22Rv1 (cell line): ENCODE results near the gene LPIN2.

Experiments used
- ZFX ChIP-seq: fragments of 450-650 bp; IDR thresholded peaks from 2 replicates; pipeline ENCODE4 v1.6.1; 2017; ENCODE audit warnings: antibody characterized with exemption, borderline replicate concordance
- TF ChIP-seq, protein P1 (sequence below): fragments of 450-650 bp; IDR thresholded peaks from 2 replicates; pipeline ENCODE4 v1.5.1; 2017; ENCODE audit warnings: mild to moderate bottlenecking

DNA sequence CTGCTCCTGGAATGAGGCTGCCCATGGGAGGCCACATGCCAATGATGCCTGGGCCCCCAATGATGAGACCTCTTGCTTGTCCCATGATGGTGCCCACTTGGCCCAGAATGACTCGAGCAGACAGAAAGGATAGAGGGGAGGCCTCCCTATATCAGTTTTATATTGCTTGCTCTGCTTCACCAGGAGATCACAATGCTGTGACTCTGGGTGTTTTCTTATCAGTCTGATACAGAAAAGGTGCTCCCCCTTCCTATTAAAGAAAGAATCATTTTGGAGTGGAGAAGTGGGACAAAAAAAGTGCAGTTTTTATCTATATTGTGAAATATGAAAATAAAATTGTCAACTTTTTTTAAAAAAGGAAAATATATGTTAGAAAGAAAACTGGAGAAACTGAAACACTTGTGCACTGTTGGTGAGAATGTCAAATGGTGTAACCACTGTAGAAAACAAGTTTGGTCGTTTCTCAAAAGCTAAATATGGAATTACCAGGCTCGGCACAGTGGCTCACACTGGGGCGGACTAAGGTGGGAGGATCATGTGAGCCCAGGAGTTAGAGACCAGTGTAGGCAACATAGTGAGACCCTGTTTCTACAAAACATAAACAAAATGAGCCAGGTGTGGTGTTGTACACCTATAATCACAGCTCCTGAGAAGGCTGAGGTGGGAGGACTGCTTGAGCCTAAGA is 21.8 kb downstream of the LPIN2 start:
- no peak for TF ChIP-seq ZFX
- TF ChIP-seq, protein P1, sequence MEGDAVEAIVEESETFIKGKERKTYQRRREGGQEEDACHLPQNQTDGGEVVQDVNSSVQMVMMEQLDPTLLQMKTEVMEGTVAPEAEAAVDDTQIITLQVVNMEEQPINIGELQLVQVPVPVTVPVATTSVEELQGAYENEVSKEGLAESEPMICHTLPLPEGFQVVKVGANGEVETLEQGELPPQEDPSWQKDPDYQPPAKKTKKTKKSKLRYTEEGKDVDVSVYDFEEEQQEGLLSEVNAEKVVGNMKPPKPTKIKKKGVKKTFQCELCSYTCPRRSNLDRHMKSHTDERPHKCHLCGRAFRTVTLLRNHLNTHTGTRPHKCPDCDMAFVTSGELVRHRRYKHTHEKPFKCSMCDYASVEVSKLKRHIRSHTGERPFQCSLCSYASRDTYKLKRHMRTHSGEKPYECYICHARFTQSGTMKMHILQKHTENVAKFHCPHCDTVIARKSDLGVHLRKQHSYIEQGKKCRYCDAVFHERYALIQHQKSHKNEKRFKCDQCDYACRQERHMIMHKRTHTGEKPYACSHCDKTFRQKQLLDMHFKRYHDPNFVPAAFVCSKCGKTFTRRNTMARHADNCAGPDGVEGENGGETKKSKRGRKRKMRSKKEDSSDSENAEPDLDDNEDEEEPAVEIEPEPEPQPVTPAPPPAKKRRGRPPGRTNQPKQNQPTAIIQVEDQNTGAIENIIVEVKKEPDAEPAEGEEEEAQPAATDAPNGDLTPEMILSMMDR = no peak
